AG10803 (cell line): Measurements from ENCODE around the gene PLPPR5.

Experiments used
- DNase-seq: peaks from one replicate; pipeline ENCODE4 v3.0.0; 2010; ENCODE audit warnings: low read depth
- H3K4me3 ChIP-seq: 2 replicates; pipeline ENCODE4 v1.5.1; 2011; ENCODE audit warnings: mild to moderate bottlenecking, low read length, control low read depth
- TF ChIP-seq, protein P1 (sequence below): conservative IDR thresholded peaks from 2 replicates; pipeline ENCODE4 v1.5.1; 2011; ENCODE audit warnings: mild to moderate bottlenecking, low read length, control low read depth, inconsistent platforms

PLPPR5 gene

DNA sequence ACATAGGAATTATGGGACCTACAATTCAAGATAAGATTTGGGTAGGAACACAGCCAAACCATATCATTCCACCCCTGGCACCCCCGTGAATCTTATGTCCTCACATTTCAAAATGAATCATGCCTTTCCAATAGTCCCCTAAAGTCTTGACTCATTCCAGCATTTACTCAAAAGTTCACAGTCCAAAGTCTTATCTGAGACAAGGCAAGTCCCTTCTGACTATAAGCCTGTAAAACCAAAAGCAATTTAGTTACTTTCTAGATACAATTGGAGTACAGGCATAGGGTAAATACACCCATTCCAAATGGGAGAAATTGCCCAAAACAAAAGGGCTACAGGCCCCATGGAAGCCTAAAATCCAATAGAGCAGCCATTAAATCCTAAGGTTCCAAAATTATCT is 138.9 kb downstream of the PLPPR5 start:
- TF ChIP-seq, protein P1, sequence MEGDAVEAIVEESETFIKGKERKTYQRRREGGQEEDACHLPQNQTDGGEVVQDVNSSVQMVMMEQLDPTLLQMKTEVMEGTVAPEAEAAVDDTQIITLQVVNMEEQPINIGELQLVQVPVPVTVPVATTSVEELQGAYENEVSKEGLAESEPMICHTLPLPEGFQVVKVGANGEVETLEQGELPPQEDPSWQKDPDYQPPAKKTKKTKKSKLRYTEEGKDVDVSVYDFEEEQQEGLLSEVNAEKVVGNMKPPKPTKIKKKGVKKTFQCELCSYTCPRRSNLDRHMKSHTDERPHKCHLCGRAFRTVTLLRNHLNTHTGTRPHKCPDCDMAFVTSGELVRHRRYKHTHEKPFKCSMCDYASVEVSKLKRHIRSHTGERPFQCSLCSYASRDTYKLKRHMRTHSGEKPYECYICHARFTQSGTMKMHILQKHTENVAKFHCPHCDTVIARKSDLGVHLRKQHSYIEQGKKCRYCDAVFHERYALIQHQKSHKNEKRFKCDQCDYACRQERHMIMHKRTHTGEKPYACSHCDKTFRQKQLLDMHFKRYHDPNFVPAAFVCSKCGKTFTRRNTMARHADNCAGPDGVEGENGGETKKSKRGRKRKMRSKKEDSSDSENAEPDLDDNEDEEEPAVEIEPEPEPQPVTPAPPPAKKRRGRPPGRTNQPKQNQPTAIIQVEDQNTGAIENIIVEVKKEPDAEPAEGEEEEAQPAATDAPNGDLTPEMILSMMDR, result no peak
- no peak overlapping the region for H3K4me3 ChIP-seq
- DNase-seq, result no peak

GRCh38 chr1:98860329-98860728 is 144.3 kb downstream of the PLPPR5 start:
- no peak for DNase-seq
- no peak overlapping the region for H3K4me3 ChIP-seq
- TF ChIP-seq, protein P1, result no peak

DNA sequence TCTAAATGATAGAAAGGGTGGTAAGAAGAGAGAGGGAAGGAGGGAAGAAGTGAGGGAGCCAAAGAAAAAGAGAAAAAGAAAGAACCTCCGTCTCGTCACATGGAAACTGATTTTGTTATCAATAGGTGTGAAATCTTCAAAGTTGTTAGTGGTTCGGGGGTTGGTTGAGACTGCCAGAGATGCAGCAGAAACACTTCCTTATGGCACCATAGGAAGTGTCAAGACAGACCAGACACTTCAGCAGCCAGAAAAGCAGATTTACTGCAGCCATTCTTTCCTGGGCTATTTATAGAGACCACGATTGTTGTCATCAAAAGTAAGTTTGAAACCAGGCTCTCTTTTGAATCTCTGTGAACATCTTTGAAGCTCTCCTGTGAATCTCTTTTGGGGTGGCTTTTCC is 150.5 kb downstream of the PLPPR5 start:
- H3K4me3 ChIP-seq, result no peak overlapping the region
- no peak for DNase-seq
- TF ChIP-seq, protein P1, result no peak

DNA sequence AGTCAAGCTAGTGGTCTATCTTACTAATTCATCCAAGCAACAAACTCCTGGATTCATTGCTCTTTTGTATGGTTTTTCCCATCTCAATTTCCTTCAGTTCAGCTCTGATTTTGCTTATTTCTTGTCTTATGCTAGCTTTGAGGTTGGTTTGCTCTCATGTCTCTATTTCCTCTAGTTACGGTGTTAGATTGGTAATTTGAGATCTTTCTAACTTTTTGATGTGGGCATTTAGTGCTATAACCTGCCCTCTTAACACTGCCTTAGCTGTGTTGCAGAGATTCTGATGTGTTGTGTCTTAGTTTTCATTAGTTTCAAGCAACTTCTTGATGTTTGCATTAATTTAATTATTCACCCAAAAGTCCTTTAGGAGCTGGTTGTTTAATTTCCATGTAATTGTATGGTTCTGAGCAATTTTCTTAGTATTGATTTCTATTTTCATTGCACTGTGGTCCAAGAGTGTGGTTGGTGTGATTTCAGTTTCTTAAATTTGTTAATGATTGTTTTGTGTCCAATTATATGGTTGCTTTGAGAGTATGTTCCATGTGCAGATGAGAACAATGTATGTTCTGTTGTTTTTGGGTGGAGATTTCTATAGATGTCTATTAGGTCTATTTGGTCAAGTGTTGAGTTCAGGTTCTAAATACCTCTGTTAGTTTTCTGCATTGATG is 154.6 kb downstream of the PLPPR5 start:
- no peak for DNase-seq
- H3K4me3 ChIP-seq, result no peak overlapping the region
- TF ChIP-seq, protein P1, result no peak

GRCh38 chr1:98842241-98842640 is 162.4 kb downstream of the PLPPR5 start:
- TF ChIP-seq, protein P1, result no peak
- DNase-seq, result no peak

More at GRCh38 chr1:98842241-98842640, 162.4 kb downstream of the PLPPR5 start:
- H3K4me3 ChIP-seq, result no peak overlapping the region
